HepG2 (cell line): ENCODE data around the gene OBP2B. TPM values are rescaled to one million over a fixed set of nuclear protein-coding genes. Genes with fewer than 3 reads are reported as not detected.

Experiments used
- ATAC-seq: fragments of 200-7000 bp; cut with Tn5 transposase; 3 replicates; pipeline ENCODE4 v1.9.1; 2020; ENCODE audit warnings: mild to moderate bottlenecking, moderate library complexity
- BruUV-seq: library from RNA; stranded (reverse); fragments of 400-500 nt; replicated peaks from 2 replicates; lab custom pipeline; 2021; lab: Mats Ljungman, UMichigan
- CTCF ChIA-PET: fragments of 300-600 bp; formaldehyde crosslinking; extraction: SDS; loops from one replicate; lab custom pipeline; 2021; ENCODE audit warnings: low total read pairs, inconsistent platforms, low intra/inter-chr PET ratio; lab: Yijun Ruan, JAX
- POLR2A ChIA-PET: fragments of 350-600 bp; sonication (Branson Sonifier 250); formaldehyde crosslinking; loops from one replicate; lab custom pipeline; 2020; ENCODE audit warnings: antibody characterized with exemption, inconsistent platforms; lab: Yijun Ruan, JAX
- DNase-seq: peaks from one replicate; pipeline ENCODE4 v3.0.0-alpha.2; 2015; ENCODE audit warnings: low spot score
- FAIRE-seq: peaks from 3 replicates; lab custom pipeline; 2011; peaks lifted over from hg19 to GRCh38; lab: Jason Lieb, UNC
- H2AFZ ChIP-seq: one replicate; pipeline ENCODE4 v1.6.1; 2011; ENCODE audit warnings: low read length, inconsistent platforms
- H3K27ac ChIP-seq: fragments of 300-600 bp; 3 replicates; pipeline ENCODE4 v1.8.0; 2011; ENCODE audit warnings: mixed run types, mild to moderate bottlenecking, mixed read lengths, low read length, inconsistent platforms; ENCODE audit not compliant: insufficient read depth; ENCODE audit errors: extremely low read length
- H3K27me3 ChIP-seq, 2 experiments: fragments of 200-600 bp in 1 of 2; 2 replicates in 1 of 2; 3 replicates in 1 of 2; pipeline versions ENCODE4 v1.6.0 to v1.8.0; 2011; ENCODE audit warnings: low read length in 2 of 2, mild to moderate bottlenecking in 2 of 2, moderate library complexity in 2 of 2, inconsistent platforms in 1 of 2; ENCODE audit not compliant: insufficient read depth in 2 of 2, control insufficient read depth in 1 of 2
- H3K36me3 ChIP-seq, 2 experiments: fragments of 200-600 bp in 1 of 2; replicated peaks in 1 of 2; 2 replicates in 1 of 2; 3 replicates in 1 of 2; pipeline versions ENCODE4 v1.5.1 to v1.8.0; 2011; ENCODE audit warnings: low read length in 2 of 2, inconsistent platforms in 1 of 2; ENCODE audit not compliant: insufficient read depth in 2 of 2, control insufficient read depth in 1 of 2
- H3K4me1 ChIP-seq: 2 replicates; pipeline ENCODE4 v1.5.1; 2012; ENCODE audit warnings: low read length, inconsistent platforms; ENCODE audit not compliant: insufficient read depth
- H3K4me2 ChIP-seq: 2 replicates; pipeline ENCODE4 v1.6.0; 2011; ENCODE audit warnings: low read depth, low read length, inconsistent platforms
- H3K4me3 ChIP-seq, 3 experiments: fragments of 200-600 bp in 1 of 3; sonication (generic), shearing (Covaris generic) in 1 of 3; replicated peaks in 1 of 3; 2 replicates each; pipeline ENCODE4 v1.5.1; 2011 to 2016; ENCODE audit warnings: low read length in 3 of 3, inconsistent platforms in 2 of 3, low read depth in 2 of 3, mild to moderate bottlenecking in 2 of 3, control low read depth in 1 of 3, mixed read lengths in 1 of 3; ENCODE audit not compliant: insufficient read depth in 1 of 3
- H3K79me2 ChIP-seq: one replicate; pipeline ENCODE4 v1.6.1; 2011; ENCODE audit warnings: low read length, inconsistent platforms; ENCODE audit not compliant: insufficient read depth
- H3K9ac ChIP-seq: 2 replicates; pipeline ENCODE4 v1.6.0; 2011; ENCODE audit warnings: mild to moderate bottlenecking, low read depth, low read length, inconsistent platforms; ENCODE audit not compliant: insufficient read depth
- H3K9me3 ChIP-seq: 2 replicates; pipeline ENCODE4 v1.5.1; 2012; ENCODE audit warnings: mild to moderate bottlenecking, low read length
- H4K20me1 ChIP-seq: 2 replicates; pipeline ENCODE4 v1.6.0; 2011; ENCODE audit warnings: inconsistent platforms, mild to moderate bottlenecking, low read length, moderate library complexity; ENCODE audit not compliant: insufficient read depth
- ARNTL ChIP-seq: sonication (generic); formaldehyde crosslinking; IDR thresholded peaks from 2 replicates; pipeline ENCODE4 v1.4.0; 2020; ENCODE audit warnings: mild to moderate bottlenecking, missing genetic modification reagents
- ELF3 ChIP-seq: IDR thresholded peaks from 2 replicates; pipeline ENCODE4 v1.6.1; 2016; ENCODE audit warnings: missing genetic modification reagents, missing compliant biosample characterization
- MAF1 ChIP-seq: sonication (generic); formaldehyde crosslinking; IDR thresholded peaks from 2 replicates; pipeline ENCODE4 v1.5.0; 2020; ENCODE audit warnings: missing genetic modification reagents, borderline replicate concordance
- NR2C2 ChIP-seq: sonication (generic); formaldehyde crosslinking; IDR thresholded peaks from 2 replicates; pipeline ENCODE4 v1.4.0; 2020; ENCODE audit warnings: missing genetic modification reagents, mild to moderate bottlenecking, moderate library complexity, borderline replicate concordance
- NR2F6 ChIP-seq, 2 experiments: IDR thresholded peaks; 2 replicates each; pipeline ENCODE4 v1.6.1; 2016; ENCODE audit warnings: antibody characterized with exemption in 1 of 2, mild to moderate bottlenecking in 1 of 2
- POLR2AphosphoS5 ChIP-seq: IDR thresholded peaks from 2 replicates; pipeline ENCODE4 v1.6.1; 2012; ENCODE audit warnings: low read depth, low read length
- SMAD3 ChIP-seq: sonication (generic); formaldehyde crosslinking; IDR thresholded peaks from 2 replicates; pipeline ENCODE4 v1.4.0; 2020; ENCODE audit warnings: missing genetic modification reagents
- SMC3 ChIP-seq: IDR thresholded peaks from 2 replicates; pipeline ENCODE4 v1.6.1; 2011; ENCODE audit warnings: low read length, improper control_type of control experiment
- ZNF205 ChIP-seq: IDR thresholded peaks from 2 replicates; pipeline ENCODE4 v1.6.1; 2018; ENCODE audit warnings: missing biosample characterization, missing genetic modification reagents
- ZNF383 ChIP-seq: sonication (generic); formaldehyde crosslinking; IDR thresholded peaks from 2 replicates; pipeline ENCODE4 v1.4.0; 2020; ENCODE audit warnings: missing genetic modification reagents, mild to moderate bottlenecking, borderline replicate concordance
- ZNF556 ChIP-seq: sonication (generic); formaldehyde crosslinking; IDR thresholded peaks from 2 replicates; pipeline ENCODE4 v1.4.0; 2020; ENCODE audit warnings: mild to moderate bottlenecking, missing genetic modification reagents, borderline replicate concordance
- ZNF569 ChIP-seq: sonication (generic); formaldehyde crosslinking; IDR thresholded peaks from 2 replicates; pipeline ENCODE4 v1.5.0; 2020; ENCODE audit warnings: mild to moderate bottlenecking, missing genetic modification reagents, moderate library complexity, borderline replicate concordance
- ZNF629 ChIP-seq: sonication (generic); formaldehyde crosslinking; conservative IDR thresholded peaks from 2 replicates; pipeline ENCODE4 v1.5.0; 2020; ENCODE audit warnings: missing genetic modification reagents
- ZSCAN22 ChIP-seq: sonication (generic); formaldehyde crosslinking; IDR thresholded peaks from 2 replicates; pipeline ENCODE4 v1.4.0; 2020; ENCODE audit warnings: mild to moderate bottlenecking, missing genetic modification reagents
- WGBS: methylation state at CpG from one replicate; pipeline ENCODE4 v1.1.6; 2017; ENCODE audit warnings: low lambda C conversion rate; 5-methylcytosine and 5-hydroxymethylcytosine counted together
- in situ Hi-C: cut with HindIII; loops from 2 replicates; pipeline ENCODE4 v1.10.0; 2017; ENCODE audit warnings: low pct_unique_long_range_greater_than_20kb; ENCODE audit not compliant: extremely low pct_ligation_motif_present
- intact Hi-C: fragments of 100-400 bp; cut with micrococcal nuclease; formaldehyde crosslinking; loops from one replicate; pipeline ENCODE4 v1.10.0; 2022; ENCODE audit not compliant: unreplicated experiment
- polyA plus RNA-seq, 8 experiments: library from polyadenylated mRNA; depleted of rRNA in 3 of 8; stranded (reverse) in 7 of 8; unstranded in 1 of 8; fragments of >200 nt; fragmentation: Illumina TruSeq in 4 of 8; extraction: Trizol in 4 of 8; gene quantifications; 2 replicates each; pipeline versions ENCODE4 v1.2.1 to v1.2.3, GENCODE V29; 2011 to 2016; ENCODE audit warnings: low read depth in 4 of 8, missing spikeins in 1 of 8, mixed read lengths in 1 of 8; ENCODE audit not compliant: insufficient read depth in 1 of 8
- total RNA-seq, 5 experiments: library from RNA; depleted of rRNA; stranded (reverse); fragments of >200 nt; fragmentation: Illumina TruSeq; extraction: Trizol; gene quantifications; 2 replicates each; pipeline ENCODE4 v1.2.3, GENCODE V29; 2016; ENCODE audit warnings: low read depth in 1 of 5
- TF ChIP-seq, protein P1 (sequence below): sonication (generic); formaldehyde crosslinking; IDR thresholded peaks from 2 replicates; pipeline ENCODE4 v1.8.1; 2023; ENCODE audit warnings: mild to moderate bottlenecking, missing genetic modification reagents, borderline replicate concordance
- TF ChIP-seq, protein P2 (sequence below): sonication (generic); formaldehyde crosslinking; IDR thresholded peaks from 2 replicates; pipeline ENCODE4 v1.4.0; 2020; ENCODE audit warnings: missing genetic modification reagents

OBP2B gene
- total and polyA plus RNA-seq, 2 of the 13 experiments (the other 11 are each of a cell fraction or from before 2014, with no cell fraction given): not detected

DNA sequence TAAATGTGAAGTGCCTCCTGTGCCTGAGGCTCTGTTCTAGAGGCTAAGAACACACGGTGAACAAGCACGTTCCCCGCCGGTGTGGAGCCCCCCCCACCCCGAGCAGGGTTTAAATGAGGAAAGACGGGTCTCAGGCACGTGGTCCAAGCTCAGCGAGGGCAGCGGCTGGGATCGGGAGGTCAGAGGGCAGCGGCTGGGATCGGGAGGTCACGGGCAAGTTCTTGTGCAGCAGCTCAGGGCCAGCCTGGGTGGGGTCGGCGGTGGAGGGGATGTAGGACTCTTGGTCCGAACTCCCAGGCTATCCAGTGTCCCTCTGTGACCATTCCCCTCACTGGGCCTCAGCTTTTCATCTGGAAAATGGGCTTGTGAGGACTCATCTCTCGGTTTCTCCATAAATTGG lies 42.7 kb downstream of the OBP2B start:
- in situ Hi-C loops (no loop called here), intact Hi-C loops (no loop called here)
- 34% methylated on average over 13 of the region's 17 CpGs for WGBS
- H3K4me1 ChIP-seq: no peaks in the 10 kb centered on the region
- no peak overlapping the region for H2AFZ ChIP-seq
- H3K4me3 ChIP-seq: no peak overlapping the region
- no peaks in the 10 kb centered on the region for H3K36me3 ChIP-seq
- H3K9ac ChIP-seq: no peak overlapping the region
- no peaks in the 10 kb centered on the region for H4K20me1 ChIP-seq
- H3K79me2 ChIP-seq: no peaks in the 10 kb centered on the region
- H3K9me3 ChIP-seq: no peaks in the 10 kb centered on the region
- peaks cover 0 to 17% of the 10 kb centered on the region in 2 experiments; a peak in 4 of 5 replicates for H3K27me3 ChIP-seq
- H3K4me2 ChIP-seq: no peak overlapping the region
- FAIRE-seq: no peak
- ChIA-PET POLR2A (no interaction called here), CTCF (no interaction called here)
- TF ChIP-seq NR2F6 (IDR thresholded peaks at IDR 0.05): peak; percentile 52; the same call in 1 of the 2 replicates
- no peak for TF ChIP-seq NR2F6 (CRISPR knock-in tag; IDR thresholded peaks at IDR 0.05)
- TF ChIP-seq, protein P1, sequence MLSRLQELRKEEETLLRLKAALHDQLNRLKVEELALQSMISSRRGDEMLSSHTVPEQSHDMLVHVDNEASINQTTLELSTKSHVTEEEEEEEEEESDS: no peak
- no peak for TF ChIP-seq ZNF205 (CRISPR knock-in tag)
- peak; percentile 54; the same call in 1 of the 2 replicates for TF ChIP-seq ZNF629
- 0 out of 2 replicates have a peak, but pooled peaks have one; percentile 35 for TF ChIP-seq ZSCAN22 (CRISPR knock-in tag)
- TF ChIP-seq NR2C2 (CRISPR knock-in tag): peak; percentile 56
- no peak for ATAC-seq
- H3K27ac ChIP-seq: no peak overlapping the region
- BruUV-seq: no TSS peak
- no peak for DNase-seq

DNA sequence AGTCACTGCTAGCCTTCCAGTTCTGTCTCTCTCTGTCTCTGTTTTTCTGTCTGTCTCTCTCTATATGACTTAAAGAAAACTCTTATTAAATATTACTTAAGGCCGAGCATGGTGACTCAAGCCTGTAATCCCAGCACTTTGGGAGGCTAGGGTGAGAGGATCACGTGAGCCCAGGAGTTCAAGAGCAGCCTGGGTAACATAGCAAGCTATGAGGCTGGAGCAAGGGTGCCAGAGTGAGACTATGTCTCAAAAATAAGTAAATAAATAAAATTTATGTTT lies 43.7 kb downstream of the OBP2B start:
- H2AFZ ChIP-seq: no peak overlapping the region
- H3K9me3 ChIP-seq: no peaks in the 10 kb centered on the region
- no peaks in the 10 kb centered on the region for H3K79me2 ChIP-seq
- in situ Hi-C loops (no loop called here), intact Hi-C loops (no loop called here)
- H3K27ac ChIP-seq: no peak overlapping the region
- FAIRE-seq (no peak), ATAC-seq (no peak), DNase-seq (no peak)
- H4K20me1 ChIP-seq: no peaks in the 10 kb centered on the region
- H3K9ac ChIP-seq: no peak overlapping the region
- no TSS peak for BruUV-seq
- H3K4me3 ChIP-seq: no peak overlapping the region
- peaks cover 0 to 14% of the 10 kb centered on the region in 2 experiments; a peak in 3 of 5 replicates for H3K27me3 ChIP-seq
- ChIA-PET CTCF (no interaction called here), POLR2A (no interaction called here)
- WGBS: 17% methylated on average over 2 of the region's 2 CpGs
- H3K4me2 ChIP-seq: no peak overlapping the region
- no peaks in the 10 kb centered on the region for H3K4me1 ChIP-seq
- no peaks in the 10 kb centered on the region for H3K36me3 ChIP-seq
- no peak for TF ChIP-seq ZNF569 (CRISPR knock-in tag)
- TF ChIP-seq ARNTL (CRISPR knock-in tag): no peak
- TF ChIP-seq MAF1 (CRISPR knock-in tag): no peak
- TF ChIP-seq POLR2AphosphoS5: no peak
- no peak for TF ChIP-seq SMAD3
- TF ChIP-seq, protein P2, sequence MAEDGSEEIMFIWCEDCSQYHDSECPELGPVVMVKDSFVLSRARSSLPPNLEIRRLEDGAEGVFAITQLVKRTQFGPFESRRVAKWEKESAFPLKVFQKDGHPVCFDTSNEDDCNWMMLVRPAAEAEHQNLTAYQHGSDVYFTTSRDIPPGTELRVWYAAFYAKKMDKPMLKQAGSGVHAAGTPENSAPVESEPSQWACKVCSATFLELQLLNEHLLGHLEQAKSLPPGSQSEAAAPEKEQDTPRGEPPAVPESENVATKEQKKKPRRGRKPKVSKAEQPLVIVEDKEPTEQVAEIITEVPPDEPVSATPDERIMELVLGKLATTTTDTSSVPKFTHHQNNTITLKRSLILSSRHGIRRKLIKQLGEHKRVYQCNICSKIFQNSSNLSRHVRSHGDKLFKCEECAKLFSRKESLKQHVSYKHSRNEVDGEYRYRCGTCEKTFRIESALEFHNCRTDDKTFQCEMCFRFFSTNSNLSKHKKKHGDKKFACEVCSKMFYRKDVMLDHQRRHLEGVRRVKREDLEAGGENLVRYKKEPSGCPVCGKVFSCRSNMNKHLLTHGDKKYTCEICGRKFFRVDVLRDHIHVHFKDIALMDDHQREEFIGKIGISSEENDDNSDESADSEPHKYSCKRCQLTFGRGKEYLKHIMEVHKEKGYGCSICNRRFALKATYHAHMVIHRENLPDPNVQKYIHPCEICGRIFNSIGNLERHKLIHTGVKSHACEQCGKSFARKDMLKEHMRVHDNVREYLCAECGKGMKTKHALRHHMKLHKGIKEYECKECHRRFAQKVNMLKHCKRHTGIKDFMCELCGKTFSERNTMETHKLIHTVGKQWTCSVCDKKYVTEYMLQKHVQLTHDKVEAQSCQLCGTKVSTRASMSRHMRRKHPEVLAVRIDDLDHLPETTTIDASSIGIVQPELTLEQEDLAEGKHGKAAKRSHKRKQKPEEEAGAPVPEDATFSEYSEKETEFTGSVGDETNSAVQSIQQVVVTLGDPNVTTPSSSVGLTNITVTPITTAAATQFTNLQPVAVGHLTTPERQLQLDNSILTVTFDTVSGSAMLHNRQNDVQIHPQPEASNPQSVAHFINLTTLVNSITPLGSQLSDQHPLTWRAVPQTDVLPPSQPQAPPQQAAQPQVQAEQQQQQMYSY (CRISPR knock-in tag): no peak
- TF ChIP-seq ZNF383 (CRISPR knock-in tag): no peak
- TF ChIP-seq ZNF556: no peak
- no peak for TF ChIP-seq ELF3 (CRISPR knock-in tag)
- no peak for TF ChIP-seq SMC3
